PFSK-1 (cell line): ENCODE data around the gene POU2AF1.

ENCODE experiments used
- POLR2AphosphoS5 ChIP-seq: IDR thresholded peaks from 2 replicates; pipeline ENCODE4 v1.6.1; 2012; ENCODE audit warnings: low read depth, mild to moderate bottlenecking, control low read depth, low read length, moderate library complexity
- SIN3A ChIP-seq: IDR thresholded peaks from 2 replicates; pipeline ENCODE4 v1.6.1; 2012; ENCODE audit warnings: mild to moderate bottlenecking, low read length, moderate library complexity, borderline replicate concordance; ENCODE audit not compliant: insufficient read depth
- TAF1 ChIP-seq: IDR thresholded peaks from 2 replicates; pipeline ENCODE4 v1.6.1; 2012; ENCODE audit warnings: low read length, control low read depth, borderline replicate concordance; ENCODE audit not compliant: insufficient read depth
- TF ChIP-seq, protein P1 (sequence below), 2 experiments: IDR thresholded peaks; 2 replicates each; pipeline versions ENCODE4 v1.6.1 to v1.8.0; 2011 to 2012; ENCODE audit warnings: low read depth in 2 of 2, low read length in 2 of 2, control low read depth in 1 of 2, inconsistent platforms in 1 of 2, mild to moderate bottlenecking in 1 of 2, moderate library complexity in 1 of 2; ENCODE audit not compliant: insufficient read depth in 1 of 2

DNA sequence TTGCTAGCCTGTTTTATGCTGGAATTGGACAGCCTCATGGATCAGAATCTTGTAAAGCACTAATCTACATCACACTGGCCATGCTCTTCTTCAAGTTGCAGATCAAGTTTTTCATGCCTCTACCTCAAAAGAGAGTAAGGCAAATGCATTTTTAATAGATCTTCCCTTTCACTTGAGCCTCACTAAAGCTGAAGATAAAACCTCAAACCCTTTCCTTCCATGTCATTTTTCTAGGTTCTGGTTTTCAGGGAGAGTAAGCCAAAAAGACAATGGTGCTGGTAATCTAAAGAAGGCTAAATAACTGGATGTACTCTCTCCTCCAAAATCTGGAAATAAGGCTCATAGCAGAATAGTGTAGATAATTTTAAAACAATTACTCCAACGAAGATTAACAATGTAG, 28.3 kb downstream of the POU2AF1 start:
- TF ChIP-seq TAF1 (no peak), POLR2AphosphoS5 (no peak), SIN3A (no peak)
- TF ChIP-seq, protein P1, sequence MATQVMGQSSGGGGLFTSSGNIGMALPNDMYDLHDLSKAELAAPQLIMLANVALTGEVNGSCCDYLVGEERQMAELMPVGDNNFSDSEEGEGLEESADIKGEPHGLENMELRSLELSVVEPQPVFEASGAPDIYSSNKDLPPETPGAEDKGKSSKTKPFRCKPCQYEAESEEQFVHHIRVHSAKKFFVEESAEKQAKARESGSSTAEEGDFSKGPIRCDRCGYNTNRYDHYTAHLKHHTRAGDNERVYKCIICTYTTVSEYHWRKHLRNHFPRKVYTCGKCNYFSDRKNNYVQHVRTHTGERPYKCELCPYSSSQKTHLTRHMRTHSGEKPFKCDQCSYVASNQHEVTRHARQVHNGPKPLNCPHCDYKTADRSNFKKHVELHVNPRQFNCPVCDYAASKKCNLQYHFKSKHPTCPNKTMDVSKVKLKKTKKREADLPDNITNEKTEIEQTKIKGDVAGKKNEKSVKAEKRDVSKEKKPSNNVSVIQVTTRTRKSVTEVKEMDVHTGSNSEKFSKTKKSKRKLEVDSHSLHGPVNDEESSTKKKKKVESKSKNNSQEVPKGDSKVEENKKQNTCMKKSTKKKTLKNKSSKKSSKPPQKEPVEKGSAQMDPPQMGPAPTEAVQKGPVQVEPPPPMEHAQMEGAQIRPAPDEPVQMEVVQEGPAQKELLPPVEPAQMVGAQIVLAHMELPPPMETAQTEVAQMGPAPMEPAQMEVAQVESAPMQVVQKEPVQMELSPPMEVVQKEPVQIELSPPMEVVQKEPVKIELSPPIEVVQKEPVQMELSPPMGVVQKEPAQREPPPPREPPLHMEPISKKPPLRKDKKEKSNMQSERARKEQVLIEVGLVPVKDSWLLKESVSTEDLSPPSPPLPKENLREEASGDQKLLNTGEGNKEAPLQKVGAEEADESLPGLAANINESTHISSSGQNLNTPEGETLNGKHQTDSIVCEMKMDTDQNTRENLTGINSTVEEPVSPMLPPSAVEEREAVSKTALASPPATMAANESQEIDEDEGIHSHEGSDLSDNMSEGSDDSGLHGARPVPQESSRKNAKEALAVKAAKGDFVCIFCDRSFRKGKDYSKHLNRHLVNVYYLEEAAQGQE (IDR thresholded peaks at IDR 0.05; ENCODE audit: insufficient read depth in 1 of 2, low read depth in 2 of 2, low read length in 2 of 2): no peak
